Measurements from ENCODE around the gene RNF213. TPM values are rescaled to one million over a fixed set of nuclear protein-coding genes. Genes with fewer than 3 reads are reported as not detected.

The RNF213 gene
- total RNA-seq, 1 experiment from 2014 or later: 71.4 TPM

GRCh38 chr17:80345321-80345720 is 84.7 kb downstream of the RNF213 start:
- Histone ChIP-seq H3F3A (ENCODE audit: low read length, unreplicated experiment) (no peaks in the 10 kb centered on the region), H3K27ac (ENCODE audit: low read length) (no peak overlapping the region), H3K9me2 (replicated peaks; ENCODE audit: low read length) (no peaks in the 10 kb centered on the region), H3K36me3 (ENCODE audit: low read depth, low read length) (peaks cover 61% of the 10 kb centered on the region), H3K4me3 (ENCODE audit: low read length) (no peak overlapping the region), H3K9ac (ENCODE audit: low read length) (no peak overlapping the region), H4K20me1 (ENCODE audit: low read length) (no peaks in the 10 kb centered on the region), H3K9me3 (ENCODE audit: low read length) (no peaks in the 10 kb centered on the region), H3K4me2 (ENCODE audit: low read length) (no peak overlapping the region), H3K79me2 (ENCODE audit: low read length) (no peaks in the 10 kb centered on the region), H3K27me3 (ENCODE audit: low read length) (no peaks in the 10 kb centered on the region), H3K4me1 (ENCODE audit: insufficient read depth, low read length) (no peaks in the 10 kb centered on the region; the same call in 1 of the 2 replicates), H2AFZ (ENCODE audit: low read length) (no peak overlapping the region)
- TF ChIP-seq CTCF (conservative IDR thresholded peaks at IDR 0.05; ENCODE audit: low read depth, low read length) (no peak), EZH2phosphoT487 (IDR thresholded peaks at IDR 0.05; ENCODE audit: borderline replicate concordance, low read length) (no peak), EZH2 (IDR thresholded peaks at IDR 0.05; ENCODE audit: low read length, unreplicated experiment) (no peak)
- intact Hi-C loops (cut with micrococcal nuclease): no loop called here
- CTCF ChIA-PET: no interaction called here
- no TSS peak for BruUV-seq (replicated peaks)
- POLR2A ChIA-PET (ENCODE audit: unreplicated experiment): no interaction called here
- no peak for ATAC-seq
- no peak for DNase-seq

GRCh38 chr17:80345841-80346497 is 85.3 kb downstream of the RNF213 start:
- Histone ChIP-seq H3K9me2 (replicated peaks; ENCODE audit: low read length) (no peaks in the 10 kb centered on the region), H3K27me3 (ENCODE audit: low read length) (no peaks in the 10 kb centered on the region), H3K4me2 (ENCODE audit: low read length) (no peak overlapping the region), H3K79me2 (ENCODE audit: low read length) (no peaks in the 10 kb centered on the region), H2AFZ (ENCODE audit: low read length) (no peak overlapping the region), H3K36me3 (ENCODE audit: low read depth, low read length) (peaks cover 66% of the 10 kb centered on the region), H3F3A (ENCODE audit: low read length, unreplicated experiment) (no peaks in the 10 kb centered on the region), H3K27ac (ENCODE audit: low read length) (no peak overlapping the region), H4K20me1 (ENCODE audit: low read length) (no peaks in the 10 kb centered on the region), H3K4me1 (ENCODE audit: insufficient read depth, low read length) (no peaks in the 10 kb centered on the region; the same call in 1 of the 2 replicates), H3K4me3 (ENCODE audit: low read length) (no peak overlapping the region), H3K9ac (ENCODE audit: low read length) (no peak overlapping the region), H3K9me3 (ENCODE audit: low read length) (no peaks in the 10 kb centered on the region)
- DNase-seq: no peak
- ChIA-PET POLR2A (ENCODE audit: unreplicated experiment) (no interaction called here), CTCF (no interaction called here)
- no TSS peak for BruUV-seq (replicated peaks)
- intact Hi-C loops (cut with micrococcal nuclease): no loop called here
- TF ChIP-seq EZH2phosphoT487 (IDR thresholded peaks at IDR 0.05; ENCODE audit: borderline replicate concordance, low read length): no peak
- no peak for TF ChIP-seq CTCF (conservative IDR thresholded peaks at IDR 0.05; ENCODE audit: low read depth, low read length)
- no peak for TF ChIP-seq EZH2 (IDR thresholded peaks at IDR 0.05; ENCODE audit: low read length, unreplicated experiment)
- ATAC-seq: no peak

- Histone ChIP-seq H2AFZ (ENCODE audit: low read length) (no peak overlapping the region), H3K9ac (ENCODE audit: low read length) (no peak overlapping the region), H3K36me3 (ENCODE audit: low read depth, low read length) (peaks cover 71% of the 10 kb centered on the region), H3K4me1 (ENCODE audit: insufficient read depth, low read length) (no peaks in the 10 kb centered on the region; the same call in 1 of the 2 replicates), H3K4me2 (ENCODE audit: low read length) (no peak overlapping the region), H3K27me3 (ENCODE audit: low read length) (no peaks in the 10 kb centered on the region), H3K4me3 (ENCODE audit: low read length) (no peak overlapping the region), H4K20me1 (ENCODE audit: low read length) (no peaks in the 10 kb centered on the region), H3K79me2 (ENCODE audit: low read length) (no peaks in the 10 kb centered on the region), H3F3A (ENCODE audit: low read length, unreplicated experiment) (no peaks in the 10 kb centered on the region), H3K9me2 (replicated peaks; ENCODE audit: low read length) (no peaks in the 10 kb centered on the region), H3K9me3 (ENCODE audit: low read length) (no peaks in the 10 kb centered on the region), H3K27ac (ENCODE audit: low read length) (no peak overlapping the region)
- ATAC-seq (no peak), DNase-seq (no peak)
- ChIA-PET CTCF (no interaction called here), POLR2A (ENCODE audit: unreplicated experiment) (no interaction called here)
- intact Hi-C loops (cut with micrococcal nuclease): no loop called here
- TF ChIP-seq EZH2phosphoT487 (IDR thresholded peaks at IDR 0.05; ENCODE audit: borderline replicate concordance, low read length): no peak
- no peak for TF ChIP-seq CTCF (conservative IDR thresholded peaks at IDR 0.05; ENCODE audit: low read depth, low read length)
- no peak for TF ChIP-seq EZH2 (IDR thresholded peaks at IDR 0.05; ENCODE audit: low read length, unreplicated experiment)
- BruUV-seq (replicated peaks): no TSS peak
These were observed 86.0 kb downstream of the RNF213 start for GRCh38 chr17:80346498-80347275.
